GM19328 (cell line): ENCODE results near the gene CCDC174.

Experiments
- ATAC-seq: cut with Tn5 transposase; IDR thresholded peaks from one replicate; pipeline ENCODE4 v1.9.1; 2021; ENCODE audit warnings: mild to moderate bottlenecking, moderate library complexity; ENCODE audit not compliant: unreplicated experiment

The CCDC174 gene

GRCh38 chr3:14699643-14700042 lies 48.1 kb downstream of the CCDC174 start:
- no peak for ATAC-seq

- ATAC-seq, result no peak
Measured at GRCh38 chr3:14700891-14701290, 49.3 kb downstream of the CCDC174 start.

GRCh38 chr3:14701676-14702075 lies 50.1 kb downstream of the CCDC174 start:
- no peak for ATAC-seq

GRCh38 chr3:14703128-14703750 lies 51.7 kb downstream of the CCDC174 start:
- no peak for ATAC-seq

- no peak for ATAC-seq
Measured at GRCh38 chr3:14703791-14704190, 52.2 kb downstream of the CCDC174 start.

GRCh38 chr3:14706096-14706495 lies 54.5 kb downstream of the CCDC174 start:
- ATAC-seq, result no peak

GRCh38 chr3:14716591-14716990 lies 65.0 kb downstream of the CCDC174 start:
- ATAC-seq, result no peak

- no peak for ATAC-seq
Measured at GRCh38 chr3:14717307-14717706, 65.7 kb downstream of the CCDC174 start.

- no peak for ATAC-seq
Measured at GRCh38 chr3:14718539-14718938, 67.0 kb downstream of the CCDC174 start.

- no peak for ATAC-seq
Measured at GRCh38 chr3:14719006-14719405, 67.4 kb downstream of the CCDC174 start.

GRCh38 chr3:14721126-14721864 lies 69.7 kb downstream of the CCDC174 start:
- ATAC-seq, result no peak
